GM19463 (cell line): ENCODE data around the gene PPP5C.
"Not testable (repeated sequence)": the region's sequence is repeated elsewhere in the genome, so short reads cannot be mapped to it uniquely, and the experiment has no call there.

Experiments used
- ATAC-seq: cut with Tn5 transposase; IDR thresholded peaks from one replicate; pipeline ENCODE4 v1.9.1; 2021; ENCODE audit warnings: mild to moderate bottlenecking, moderate library complexity; ENCODE audit not compliant: unreplicated experiment

PPP5C gene

GRCh38 chr19:46364359-46364758, 17.5 kb downstream of the PPP5C start:
- ATAC-seq: no peak

- no peak for ATAC-seq
Measured at GRCh38 chr19:46365561-46365960, 18.7 kb downstream of the PPP5C start.

- no peak for ATAC-seq
Measured at GRCh38 chr19:46366620-46367292, 19.9 kb downstream of the PPP5C start.

- ATAC-seq: no peak
Measured at GRCh38 chr19:46367426-46367825, 20.5 kb downstream of the PPP5C start.

GRCh38 chr19:46368116-46368515, 21.2 kb downstream of the PPP5C start:
- ATAC-seq: no peak

GRCh38 chr19:46369817-46370216, 22.9 kb downstream of the PPP5C start:
- ATAC-seq: no peak

GRCh38 chr19:46371371-46371901, 24.5 kb downstream of the PPP5C start:
- no peak for ATAC-seq

- ATAC-seq: no peak
Measured at GRCh38 chr19:46372901-46373490, 26.1 kb downstream of the PPP5C start.

GRCh38 chr19:46373491-46374359, 26.8 kb downstream of the PPP5C start:
- no peak for ATAC-seq

GRCh38 chr19:46374536-46375475, 27.9 kb downstream of the PPP5C start:
- ATAC-seq: no peak

GRCh38 chr19:46375476-46376067, 28.7 kb downstream of the PPP5C start:
- not testable (repeated sequence) for ATAC-seq

- ATAC-seq: no peak
Measured at GRCh38 chr19:46376241-46377153, 29.6 kb downstream of the PPP5C start.

GRCh38 chr19:46378268-46378667, 31.4 kb downstream of the PPP5C start:
- no peak for ATAC-seq

GRCh38 chr19:46380690-46381089, 33.8 kb downstream of the PPP5C start:
- no peak for ATAC-seq

GRCh38 chr19:46381346-46381745, 34.5 kb downstream of the PPP5C start:
- no peak for ATAC-seq

- ATAC-seq: no peak
Measured at GRCh38 chr19:46381756-46382345, 35.0 kb downstream of the PPP5C start.

GRCh38 chr19:46383171-46383815, 36.4 kb downstream of the PPP5C start:
- ATAC-seq: no peak

- ATAC-seq: no peak
Measured at GRCh38 chr19:46383846-46384245, 37.0 kb downstream of the PPP5C start.
